Panc1 (cell line): Measurements from ENCODE around the gene ERO1A.

ENCODE experiments used
- POLR2AphosphoS5 ChIP-seq: IDR thresholded peaks from 2 replicates; pipeline ENCODE4 v1.6.1; 2012; ENCODE audit warnings: mild to moderate bottlenecking, low read depth, low read length, moderate library complexity
- REST ChIP-seq, 2 experiments: IDR thresholded peaks; 2 replicates each; pipeline ENCODE4 v1.6.1; 2011 to 2012; ENCODE audit warnings: low read depth in 2 of 2, control low read depth in 1 of 2, low read length in 1 of 2, mild to moderate bottlenecking in 1 of 2, moderate library complexity in 1 of 2; ENCODE audit not compliant: insufficient read depth in 1 of 2
- TF ChIP-seq, protein P1 (sequence below): fragments of 450-650 bp; IDR thresholded peaks from 2 replicates; pipeline ENCODE4 v1.5.1; 2017; ENCODE audit warnings: mild to moderate bottlenecking

GRCh38 chr14:52596320-52596719 lies 99.0 kb downstream of the ERO1A start:
- no peak for TF ChIP-seq POLR2AphosphoS5
- TF ChIP-seq, protein P1, sequence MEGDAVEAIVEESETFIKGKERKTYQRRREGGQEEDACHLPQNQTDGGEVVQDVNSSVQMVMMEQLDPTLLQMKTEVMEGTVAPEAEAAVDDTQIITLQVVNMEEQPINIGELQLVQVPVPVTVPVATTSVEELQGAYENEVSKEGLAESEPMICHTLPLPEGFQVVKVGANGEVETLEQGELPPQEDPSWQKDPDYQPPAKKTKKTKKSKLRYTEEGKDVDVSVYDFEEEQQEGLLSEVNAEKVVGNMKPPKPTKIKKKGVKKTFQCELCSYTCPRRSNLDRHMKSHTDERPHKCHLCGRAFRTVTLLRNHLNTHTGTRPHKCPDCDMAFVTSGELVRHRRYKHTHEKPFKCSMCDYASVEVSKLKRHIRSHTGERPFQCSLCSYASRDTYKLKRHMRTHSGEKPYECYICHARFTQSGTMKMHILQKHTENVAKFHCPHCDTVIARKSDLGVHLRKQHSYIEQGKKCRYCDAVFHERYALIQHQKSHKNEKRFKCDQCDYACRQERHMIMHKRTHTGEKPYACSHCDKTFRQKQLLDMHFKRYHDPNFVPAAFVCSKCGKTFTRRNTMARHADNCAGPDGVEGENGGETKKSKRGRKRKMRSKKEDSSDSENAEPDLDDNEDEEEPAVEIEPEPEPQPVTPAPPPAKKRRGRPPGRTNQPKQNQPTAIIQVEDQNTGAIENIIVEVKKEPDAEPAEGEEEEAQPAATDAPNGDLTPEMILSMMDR = no peak
- TF ChIP-seq REST (IDR thresholded peaks at IDR 0.05; ENCODE audit: insufficient read depth in 1 of 2, low read depth in 2 of 2, low read length in 1 of 2) = no peak
